DMS 273 treated with DMSO at 0.1 percent for 48 hours (cell line): ENCODE data around the gene SMG7.

Source experiments
- DNase-seq: peaks from one replicate; lab custom pipeline; 2025; lab: John Stamatoyannopoulos, UW

SMG7 gene

DNA sequence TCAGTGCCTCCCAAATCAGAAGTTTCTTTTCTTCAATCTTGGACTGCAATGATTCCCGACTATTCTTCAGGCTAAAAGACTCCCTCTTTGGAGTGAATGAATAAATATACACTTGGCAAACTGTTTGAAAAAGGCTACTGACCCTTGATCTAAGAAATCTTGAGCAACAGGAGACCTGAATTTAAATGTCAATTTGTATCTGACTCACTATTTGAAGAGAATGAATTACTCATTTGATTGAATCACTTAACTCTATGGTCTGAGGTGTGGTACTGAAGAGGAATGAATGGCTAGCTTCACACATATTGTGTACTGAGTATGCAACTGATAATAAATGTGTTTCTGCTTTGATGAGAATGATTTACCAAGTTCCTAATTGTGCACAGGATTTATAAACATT is 4.6 kb upstream of the SMG7 start:
- no peak for DNase-seq

DNA sequence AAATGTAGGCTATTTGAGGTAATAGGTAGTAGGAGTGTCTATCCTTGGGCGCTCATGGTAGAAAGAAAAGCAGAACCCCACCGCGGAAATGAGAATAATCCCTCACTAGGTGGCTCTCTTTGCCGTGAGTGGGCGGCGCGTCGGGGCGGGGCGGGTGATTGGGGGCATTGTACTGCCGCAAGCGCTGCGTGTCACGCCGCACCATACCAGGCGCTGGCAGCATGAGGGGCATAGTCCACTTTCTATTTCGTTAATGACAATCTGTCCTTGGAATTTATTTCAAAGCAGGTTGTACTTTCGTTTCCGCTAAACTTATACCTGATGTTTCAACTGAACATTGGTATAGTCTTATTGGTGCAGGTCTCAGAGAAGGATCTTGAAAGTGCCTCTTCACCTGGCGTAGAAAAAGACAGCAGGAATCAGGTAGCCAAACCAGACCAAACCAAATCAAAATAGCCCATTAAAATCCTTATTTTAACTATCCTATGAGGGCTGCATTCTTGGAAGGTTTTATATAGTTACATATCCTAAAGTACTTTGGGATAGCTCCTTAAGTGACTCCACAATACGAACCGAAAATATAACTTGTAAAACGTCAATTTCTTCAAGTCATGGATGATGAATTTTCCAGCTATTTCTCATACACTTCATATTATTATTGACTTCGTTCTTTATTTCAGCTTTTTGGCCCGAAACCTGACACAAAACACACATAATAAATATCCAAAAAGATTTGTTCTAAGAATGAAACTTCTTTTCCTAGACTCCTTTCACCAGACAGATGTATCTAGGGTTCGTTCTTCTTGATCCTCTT is 1.9 kb upstream of the SMG7 start:
- DNase-seq = peak; percentile 53

DNA sequence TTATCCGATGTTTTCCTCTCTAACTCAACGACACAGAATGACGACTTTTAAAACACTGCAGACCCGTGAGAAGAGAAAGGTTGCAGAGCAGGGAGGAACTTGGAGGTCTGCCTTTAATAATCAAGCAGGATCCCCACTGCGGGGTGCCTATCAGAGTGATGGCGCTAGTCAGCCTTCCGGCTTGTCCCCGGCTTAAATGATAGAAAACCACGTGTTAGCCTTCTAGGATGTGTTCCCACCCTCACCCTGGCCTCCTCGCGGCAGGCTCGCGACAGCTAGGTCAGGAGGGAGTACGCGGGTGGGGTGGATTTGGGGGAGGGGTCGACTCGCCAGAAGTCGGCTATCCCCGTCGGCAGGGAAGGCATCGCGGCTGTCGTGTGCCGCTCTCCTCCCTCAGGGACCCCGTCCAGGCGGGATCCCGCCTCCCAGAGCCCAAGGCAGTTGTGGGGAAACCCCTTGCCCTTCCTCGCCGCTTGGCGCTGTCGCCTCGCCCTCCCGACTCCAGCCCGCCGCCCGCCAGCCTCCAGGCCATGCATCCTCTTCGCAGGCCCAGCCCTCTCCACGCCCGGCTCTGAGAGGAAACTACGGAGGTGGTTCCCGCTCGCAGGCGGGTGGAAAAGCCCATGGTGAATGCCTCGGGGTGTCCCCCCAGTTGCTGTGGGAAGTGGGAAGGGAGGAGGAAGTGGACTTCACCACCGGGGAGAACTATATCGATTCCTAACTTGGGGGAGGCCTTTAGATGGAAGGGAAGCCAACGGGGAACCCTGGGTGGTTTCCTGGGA is 1.1 kb upstream of the SMG7 start:
- DNase-seq = peak; percentile 81

DNA sequence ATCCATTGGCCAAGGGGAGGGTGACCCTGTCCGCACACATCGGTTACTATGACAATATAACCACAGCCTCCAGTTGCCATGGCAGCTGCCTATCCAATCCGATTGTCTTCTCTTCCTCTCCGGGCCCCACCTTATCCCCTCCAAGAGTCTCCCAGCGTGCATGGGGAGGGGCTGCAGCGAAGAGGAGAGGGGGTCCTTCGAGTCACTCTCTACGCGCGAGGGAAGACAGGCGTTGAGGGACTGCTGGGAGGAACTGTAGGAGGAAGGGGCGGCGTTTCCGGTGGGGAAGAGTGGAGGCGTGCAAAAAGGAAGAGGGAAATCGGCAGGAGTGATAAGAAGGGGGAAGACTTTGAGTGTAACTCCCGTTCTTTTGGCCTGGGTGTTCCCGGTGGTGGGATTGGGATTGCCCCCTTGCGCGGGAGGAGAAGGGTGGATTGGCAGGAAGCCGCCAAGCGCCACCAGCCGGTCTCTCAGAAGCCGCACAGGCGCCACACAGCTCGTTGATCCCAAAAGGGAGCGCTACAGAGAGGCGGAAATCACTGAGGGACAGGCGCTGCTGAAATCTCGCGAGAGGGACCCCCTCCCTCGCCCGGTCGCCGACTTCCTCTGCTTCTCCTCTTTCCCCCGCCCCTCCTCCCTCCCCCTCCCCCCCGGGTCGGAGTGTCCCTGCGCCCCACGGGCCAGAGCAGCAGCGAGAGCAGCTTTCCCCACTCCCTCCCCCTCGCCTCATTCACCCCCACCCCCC is 384 bp upstream of the SMG7 start:
- DNase-seq = peak; percentile 97

DNA sequence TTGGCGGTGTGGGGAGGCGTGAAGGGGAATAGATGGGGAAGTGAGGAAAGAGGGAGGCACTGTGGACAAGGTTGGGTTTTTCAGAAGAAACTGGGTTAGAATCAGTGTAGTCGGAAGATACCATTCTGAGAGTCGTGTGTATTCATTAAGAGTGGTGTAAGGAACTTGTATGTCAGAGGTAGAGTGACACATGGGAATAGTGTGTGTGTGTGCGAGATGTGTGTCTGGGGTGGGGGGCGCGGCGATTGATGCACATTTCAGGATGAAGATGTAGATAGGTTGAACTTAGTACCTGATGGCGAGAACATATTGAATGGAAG is 878 bp downstream of the SMG7 start:
- no peak for DNase-seq

DNA sequence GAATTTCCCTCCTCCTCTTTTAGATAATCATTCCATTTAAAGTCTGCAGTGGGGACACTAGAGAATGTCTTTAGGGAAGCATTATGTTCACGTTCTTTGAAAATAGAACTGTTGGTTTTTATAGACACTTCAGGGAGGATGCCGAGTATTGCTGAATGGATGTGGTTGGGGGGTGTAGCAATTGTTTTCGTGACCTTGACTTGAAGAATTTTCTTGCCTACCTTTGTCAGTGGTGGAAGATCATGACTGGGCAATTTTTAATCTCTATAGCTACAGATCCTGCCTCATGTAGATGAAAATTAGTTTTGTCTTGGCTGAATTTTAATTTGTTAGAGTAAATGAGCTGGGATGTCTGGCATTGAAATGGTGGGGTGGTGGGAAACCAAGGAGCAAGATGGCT is 3.8 kb downstream of the SMG7 start:
- no peak for DNase-seq

DNA sequence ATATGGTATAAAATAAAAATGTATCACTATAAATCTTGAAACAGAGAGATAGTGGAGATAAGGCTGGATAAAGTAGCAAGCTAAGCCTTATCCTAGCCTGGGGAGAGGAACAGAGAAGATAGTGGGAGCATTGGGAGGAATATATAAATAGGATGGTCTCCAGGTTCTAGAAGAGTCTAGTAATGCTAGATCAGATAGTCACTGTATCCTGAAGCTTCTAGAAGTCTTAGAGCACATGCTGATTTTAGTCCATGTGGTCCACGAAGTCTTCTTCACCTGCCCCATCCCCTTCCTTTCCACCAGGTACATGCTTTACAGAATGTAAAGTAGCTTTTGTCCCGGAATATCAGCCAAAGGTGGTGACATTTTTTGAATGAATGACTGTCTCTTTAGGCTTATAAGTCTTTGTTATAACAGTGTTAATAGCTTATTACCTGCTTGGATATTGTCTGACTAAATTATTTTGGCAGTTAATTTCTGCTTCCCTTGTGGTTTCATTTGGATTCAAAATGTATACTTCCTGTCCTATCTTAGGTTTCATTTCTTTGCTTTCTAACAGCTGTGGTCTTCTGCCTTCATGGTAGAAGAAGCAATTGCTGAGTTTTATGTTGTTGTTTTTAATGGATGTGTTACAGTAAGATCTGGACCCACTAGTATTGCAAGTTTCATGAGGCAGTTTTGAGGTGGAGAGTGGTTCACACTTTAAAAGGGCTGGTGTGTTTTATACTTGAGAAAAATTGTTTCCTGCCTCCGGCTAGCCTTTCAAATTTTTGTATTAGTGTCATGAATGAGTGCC is 5.9 kb downstream of the SMG7 start:
- DNase-seq = no peak

DNA sequence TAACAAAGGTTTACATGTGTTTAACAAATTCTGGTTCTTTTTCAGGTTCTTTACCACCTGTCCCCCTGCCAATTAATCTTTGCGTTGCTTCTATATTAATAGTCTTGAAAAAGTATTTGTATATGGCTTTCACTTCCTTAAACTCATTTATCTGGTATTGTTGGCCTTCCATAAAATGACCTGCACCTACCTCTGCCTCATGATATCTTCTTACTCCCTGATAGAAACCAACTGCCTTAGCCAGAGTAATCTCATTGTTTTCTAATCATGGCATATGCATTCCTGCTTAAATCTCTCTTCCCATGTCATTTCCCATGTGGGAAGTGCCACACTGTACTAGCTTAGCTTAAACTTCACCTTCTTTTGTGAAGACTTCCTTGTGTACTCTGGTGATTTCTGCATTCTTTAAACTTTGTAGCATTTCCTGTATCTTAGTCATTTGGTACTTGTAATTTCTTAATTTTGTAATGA is 8.7 kb downstream of the SMG7 start:
- no peak for DNase-seq

DNA sequence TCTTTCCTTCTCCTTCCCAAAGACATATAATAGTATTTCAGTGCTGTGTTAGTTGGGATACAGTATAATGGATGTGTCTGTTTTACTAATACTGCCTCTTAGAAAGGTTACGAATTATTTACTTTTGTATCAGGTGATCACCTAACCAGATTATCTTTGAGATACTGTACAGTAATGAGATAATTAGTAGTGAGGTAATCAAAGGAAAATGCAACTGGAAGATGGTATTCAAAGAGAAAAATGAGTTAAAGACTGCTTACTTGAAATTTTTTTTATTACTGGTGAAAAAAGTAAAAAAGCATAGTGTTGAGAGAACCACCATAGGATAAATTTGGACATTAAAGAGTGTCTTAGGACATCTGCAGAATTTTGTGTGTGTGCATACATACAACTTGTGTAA is 10.9 kb downstream of the SMG7 start:
- DNase-seq = no peak

DNA sequence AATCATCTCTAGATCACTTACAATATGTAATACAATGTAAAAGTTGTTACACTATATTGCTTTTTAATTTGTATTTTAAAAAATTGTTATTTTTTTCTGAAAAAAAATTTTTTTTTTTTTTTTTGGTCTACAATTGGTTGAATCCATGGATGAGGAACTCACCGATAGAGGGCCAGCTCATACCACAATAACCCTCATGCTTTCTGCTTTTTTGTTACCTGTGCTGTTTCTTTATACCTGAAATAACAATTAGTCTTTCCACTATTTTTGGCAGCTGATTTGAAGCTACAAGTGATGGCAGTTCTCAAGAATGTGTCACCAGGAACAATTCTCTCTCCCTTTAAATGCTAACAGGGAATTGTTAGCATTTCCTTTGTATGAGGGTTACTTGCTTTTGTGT is 12.0 kb downstream of the SMG7 start:
- no peak for DNase-seq

DNA sequence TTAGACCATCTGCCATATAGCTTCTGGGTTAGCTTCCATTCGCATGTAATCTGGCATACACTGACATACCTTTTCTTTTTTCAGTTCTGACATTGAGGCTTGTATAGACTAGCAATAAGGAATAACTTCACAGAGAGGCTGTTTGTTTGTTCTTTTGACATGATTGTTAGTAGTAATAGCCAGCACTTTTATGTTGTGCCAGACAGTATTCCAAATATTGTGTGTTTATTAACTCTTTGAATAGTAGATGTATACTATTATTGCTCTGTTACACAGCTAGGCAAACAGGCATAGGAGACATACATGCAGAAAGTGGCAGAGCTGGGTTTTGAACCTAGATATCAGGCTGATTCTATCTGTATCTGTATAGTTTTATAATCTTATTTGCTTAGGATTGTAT is 12.6 kb downstream of the SMG7 start:
- DNase-seq = no peak

DNA sequence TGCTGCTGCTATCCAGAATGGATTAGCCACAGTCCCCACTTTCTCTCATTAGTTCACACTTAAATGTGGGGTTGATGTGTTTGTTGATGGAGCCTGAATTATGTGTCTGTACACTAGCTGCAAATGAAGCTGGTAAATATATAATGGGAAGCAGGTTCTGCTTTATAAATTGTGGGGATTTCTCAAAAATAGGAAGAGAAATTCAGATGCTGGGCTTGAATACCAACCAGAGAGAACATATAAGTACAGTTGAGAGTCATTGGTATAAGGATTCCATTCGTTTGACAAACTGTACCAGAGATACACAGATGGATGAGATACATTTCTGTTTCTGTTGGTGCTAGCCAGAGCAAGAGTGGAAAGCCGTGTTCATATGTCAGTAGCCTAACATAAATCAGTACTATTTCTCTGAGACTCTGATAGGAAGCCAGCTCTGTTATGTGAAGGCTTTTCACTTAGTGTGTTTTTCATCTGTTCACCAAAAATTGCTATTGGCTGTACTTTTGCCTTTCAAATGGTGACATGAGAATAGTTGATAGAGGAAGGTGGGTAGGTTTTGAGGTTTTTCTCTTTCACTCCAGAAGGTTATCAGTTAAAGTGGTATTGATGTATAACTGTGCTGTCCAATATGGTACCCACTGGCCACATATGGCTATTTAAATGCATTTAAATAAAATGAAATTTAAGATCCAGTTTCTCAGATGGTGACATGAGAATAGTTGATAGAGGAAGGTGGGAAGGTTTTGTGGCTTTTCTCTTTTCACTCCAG is 15.6 kb downstream of the SMG7 start:
- DNase-seq = no peak

DNA sequence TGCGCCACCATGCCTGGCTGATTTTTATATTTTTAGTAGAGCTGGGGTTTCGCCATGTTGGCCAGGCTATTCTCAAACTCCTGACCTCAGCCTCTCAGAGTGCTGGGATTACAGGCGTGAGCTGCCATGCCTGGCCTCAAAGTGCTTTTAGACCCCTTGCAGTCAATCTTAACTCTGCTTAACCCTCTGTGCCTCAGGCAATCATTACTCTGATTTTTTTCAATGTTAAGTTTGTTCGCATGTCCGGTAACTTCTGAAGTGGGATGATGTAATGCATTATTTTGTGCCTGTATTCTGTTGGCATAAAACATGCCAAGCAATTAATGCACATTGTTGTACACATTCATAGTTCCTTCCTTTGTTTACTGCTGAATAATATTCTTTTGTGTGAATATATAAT is 18.6 kb downstream of the SMG7 start:
- no peak for DNase-seq

DNA sequence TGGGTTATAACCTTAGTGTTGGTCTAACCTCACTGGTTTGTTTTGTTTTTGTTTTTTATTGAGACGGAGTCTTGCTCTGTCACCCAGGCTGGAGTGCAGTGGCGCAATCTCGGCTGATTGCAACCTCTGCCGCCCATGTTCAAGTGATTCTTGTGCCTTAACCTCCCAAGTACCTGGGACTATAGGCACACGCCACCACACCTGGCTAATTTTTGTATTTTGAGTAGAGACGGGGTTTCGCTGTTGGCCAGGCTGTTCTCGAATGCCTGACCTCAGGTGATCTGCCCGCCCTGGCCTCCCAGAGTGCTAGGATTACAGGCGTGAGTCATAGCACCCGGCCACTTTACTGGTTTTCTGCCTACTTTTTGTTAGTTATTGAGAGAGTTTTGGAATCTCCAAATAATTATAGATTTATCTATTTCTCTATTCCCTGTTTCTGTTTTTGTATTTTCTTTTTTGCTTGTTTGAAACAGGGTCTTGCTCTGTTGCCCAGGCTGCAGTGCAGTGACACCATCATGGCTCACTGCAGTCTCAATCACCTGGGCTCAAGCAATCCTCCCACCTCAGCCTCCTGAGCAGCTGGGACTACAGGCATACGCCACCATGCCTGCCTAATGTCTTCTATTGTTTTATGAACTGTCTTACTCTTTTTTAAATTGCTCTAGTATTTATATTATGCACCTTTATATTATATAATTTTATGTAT is 21.4 kb downstream of the SMG7 start:
- DNase-seq = no peak

DNA sequence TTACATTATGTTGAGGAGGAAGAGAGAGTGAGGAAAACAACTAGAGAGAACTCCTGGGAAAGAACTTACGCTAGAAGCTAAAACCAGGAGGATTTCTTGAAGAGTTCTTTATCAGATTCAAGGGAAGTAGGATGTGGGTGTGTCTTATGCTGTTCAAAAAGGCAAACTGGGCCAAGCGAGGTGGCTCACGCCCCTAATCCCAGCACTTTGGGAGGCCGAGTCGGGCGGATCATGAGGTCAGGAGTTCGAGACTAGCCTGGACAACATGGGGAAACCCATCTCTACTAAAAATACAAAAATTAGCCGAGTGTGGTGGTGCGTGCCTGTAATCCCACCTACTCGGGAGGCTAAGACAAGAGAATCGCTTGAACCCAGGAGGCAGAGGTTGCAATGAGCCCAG is 23.1 kb downstream of the SMG7 start:
- DNase-seq = no peak

DNA sequence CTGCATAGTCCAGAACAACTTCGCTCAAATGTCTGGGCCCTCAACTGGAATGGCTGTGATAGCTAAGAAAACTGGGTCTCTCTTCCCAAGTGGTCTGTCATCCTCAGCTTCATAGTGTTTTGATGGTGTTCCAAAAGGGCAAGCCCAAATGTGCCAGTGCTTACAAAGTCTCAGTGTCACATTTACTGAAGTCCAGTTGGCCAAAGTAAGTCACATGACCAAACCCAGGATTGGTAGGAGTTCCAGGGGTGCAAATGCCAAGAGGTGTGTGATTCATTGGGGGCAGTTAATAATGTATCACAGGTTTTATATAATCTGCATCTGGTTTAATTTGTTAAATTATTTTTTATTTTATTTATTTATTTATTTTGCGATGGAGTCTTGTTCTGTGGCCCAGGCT is 24.9 kb downstream of the SMG7 start:
- DNase-seq = no peak

DNA sequence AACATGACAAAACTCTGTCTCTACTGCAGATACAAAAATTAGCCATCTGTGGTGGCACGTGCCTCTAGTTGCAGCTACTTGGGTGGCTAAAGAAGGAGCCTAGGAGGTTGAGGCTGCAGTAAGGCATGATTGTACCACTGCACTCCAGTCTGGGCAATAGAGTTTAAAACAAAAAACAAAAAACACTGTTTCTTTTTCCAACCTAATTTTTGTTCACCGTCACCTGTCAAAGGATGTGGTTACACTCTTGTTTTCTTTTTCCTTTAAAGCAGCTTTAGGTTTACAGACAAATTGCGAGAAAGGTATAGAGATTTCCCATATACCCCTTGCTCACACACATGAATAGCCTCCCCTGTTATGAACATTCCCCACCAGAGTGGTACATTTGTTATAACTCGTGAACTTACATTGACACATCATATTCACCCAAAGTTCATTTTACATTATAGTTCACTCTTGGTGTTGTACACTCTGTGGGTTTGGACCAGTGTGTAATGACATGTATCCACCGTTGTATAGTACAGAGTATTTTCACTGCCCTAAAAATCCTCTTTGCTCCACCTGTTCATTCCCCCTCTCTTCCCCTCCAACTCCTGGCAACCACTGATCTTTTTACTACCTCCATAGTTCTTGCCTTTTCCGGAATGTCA is 26.2 kb downstream of the SMG7 start:
- DNase-seq = no peak

DNA sequence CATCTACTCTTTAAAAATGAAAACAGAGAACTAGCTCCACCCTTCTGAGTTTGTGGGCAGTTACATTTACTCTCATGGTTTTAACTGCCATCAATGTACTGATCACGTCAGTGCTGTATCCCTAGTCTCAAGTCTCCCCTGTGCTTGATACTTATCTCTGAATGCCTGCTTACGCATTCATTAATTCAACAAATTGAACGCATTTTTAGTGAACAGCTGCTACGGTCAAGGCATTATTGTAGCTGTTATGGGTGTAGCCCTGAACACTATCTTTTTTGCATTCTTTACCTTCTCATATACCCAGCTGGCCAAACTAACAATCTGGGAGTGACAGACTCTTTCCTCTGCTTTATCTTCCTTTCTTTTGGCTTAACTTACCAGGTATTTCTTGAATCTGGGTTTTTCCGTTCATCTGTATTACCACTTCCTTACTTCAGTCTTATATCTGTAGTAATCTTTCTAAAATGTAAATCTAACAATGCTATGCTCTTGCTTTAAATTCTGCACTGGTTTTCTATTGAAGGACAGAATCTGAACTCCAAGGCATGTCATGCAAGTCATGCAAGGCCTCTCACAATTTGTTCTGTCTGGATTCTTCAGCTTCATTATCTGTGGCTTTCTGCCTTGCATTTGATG is 33.3 kb downstream of the SMG7 start:
- DNase-seq = peak; percentile 33

DNA sequence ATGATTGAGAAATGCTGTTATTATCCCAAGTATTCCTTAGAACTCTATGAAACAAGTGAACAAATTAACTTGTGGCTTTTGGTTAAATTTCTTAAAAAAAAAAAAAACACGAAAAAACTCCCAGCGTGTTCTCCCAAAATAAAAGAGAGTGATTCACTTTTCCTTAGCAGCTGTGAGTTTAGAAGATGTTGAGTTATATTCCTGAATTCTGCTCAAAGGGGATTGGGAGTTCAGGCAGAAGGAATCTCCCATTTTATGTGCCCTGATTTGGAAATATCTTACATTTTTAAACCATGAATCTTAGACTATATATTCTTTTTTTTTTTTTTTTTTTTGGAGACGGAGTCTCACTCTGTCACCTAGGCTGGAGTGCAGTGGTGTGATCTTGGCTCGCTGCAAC is 34.3 kb downstream of the SMG7 start:
- DNase-seq = no peak

DNA sequence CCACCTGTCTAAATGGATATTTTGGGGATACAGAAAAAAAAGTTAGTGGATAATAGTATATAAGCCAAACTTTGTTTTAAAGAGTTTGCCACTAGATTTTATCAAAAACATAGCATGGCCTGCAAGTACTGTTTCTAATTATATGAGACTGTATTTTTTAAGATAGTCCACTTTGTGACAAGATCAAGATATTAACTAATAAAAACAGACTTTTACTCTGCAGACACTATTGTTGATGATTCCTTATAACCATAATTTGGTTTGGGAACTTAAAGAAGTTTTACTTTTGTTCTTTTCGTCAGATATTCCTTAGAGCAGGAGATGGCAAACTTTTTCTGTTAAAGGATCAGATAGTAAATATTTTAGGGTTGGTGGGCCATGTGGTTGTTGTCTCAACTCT is 36.4 kb downstream of the SMG7 start:
- DNase-seq = no peak
